Stimulated activated CD8-positive, alpha-beta memory T cell treated with anti-CD3 and anti-CD28 coated beads, Interleukin-15, amount 100 ng/mL, for 1 hour (primary cell): Measurements from ENCODE around the gene TNS1.

Experiments
- DNase-seq: peaks from one replicate; pipeline ENCODE4 v3.0.0-alpha.2; 2020; ENCODE audit warnings: low read depth

The TNS1 gene

DNA sequence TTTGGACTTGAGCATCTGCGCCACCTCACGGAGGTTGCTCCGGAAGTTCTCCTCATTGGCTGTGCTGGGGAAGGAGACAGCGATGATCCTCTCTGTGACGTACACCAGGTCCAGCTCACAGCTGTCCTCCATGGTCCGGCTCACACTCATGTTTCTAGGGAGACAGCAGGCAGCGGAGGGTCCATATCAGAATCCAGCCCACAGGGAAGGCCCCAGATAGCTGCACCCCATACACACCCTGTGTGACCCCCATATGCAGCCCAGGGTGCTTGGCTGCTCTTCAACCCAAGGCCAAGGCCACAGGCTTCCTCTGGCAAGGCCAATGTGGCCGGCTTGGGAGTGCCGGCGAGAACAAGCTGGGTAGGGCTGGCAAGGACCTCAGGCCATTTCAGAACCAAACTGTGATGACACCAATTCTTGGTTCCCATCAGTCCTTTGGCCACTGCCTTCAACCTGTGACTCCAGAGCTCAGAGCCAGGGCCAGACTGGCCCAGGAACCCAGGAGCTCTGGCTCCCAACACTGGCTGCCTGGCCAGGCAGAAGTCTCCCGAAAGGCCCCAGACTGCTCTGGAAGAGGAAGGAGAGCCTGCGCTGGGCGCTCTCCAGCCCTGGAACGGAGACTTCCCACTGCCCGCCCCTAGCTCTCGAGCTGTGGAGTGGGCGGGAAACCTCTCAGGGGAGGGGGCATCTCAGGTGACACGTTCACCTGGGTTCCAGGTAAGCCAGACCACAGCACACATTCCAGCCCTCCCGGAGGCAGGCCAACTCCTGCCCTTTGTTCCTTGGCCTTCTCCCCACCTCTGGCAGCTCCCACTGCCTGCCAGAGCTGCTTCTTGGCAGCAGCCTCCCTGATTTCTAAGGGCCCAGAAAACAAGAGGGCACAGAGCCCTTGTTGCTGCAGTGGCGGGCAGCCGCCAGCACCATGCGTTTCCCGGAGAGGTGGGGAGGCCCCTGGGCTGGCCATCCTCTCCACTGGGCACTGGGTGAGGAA is 104.7 kb downstream of the TNS1 start:
- no peak for DNase-seq

DNA sequence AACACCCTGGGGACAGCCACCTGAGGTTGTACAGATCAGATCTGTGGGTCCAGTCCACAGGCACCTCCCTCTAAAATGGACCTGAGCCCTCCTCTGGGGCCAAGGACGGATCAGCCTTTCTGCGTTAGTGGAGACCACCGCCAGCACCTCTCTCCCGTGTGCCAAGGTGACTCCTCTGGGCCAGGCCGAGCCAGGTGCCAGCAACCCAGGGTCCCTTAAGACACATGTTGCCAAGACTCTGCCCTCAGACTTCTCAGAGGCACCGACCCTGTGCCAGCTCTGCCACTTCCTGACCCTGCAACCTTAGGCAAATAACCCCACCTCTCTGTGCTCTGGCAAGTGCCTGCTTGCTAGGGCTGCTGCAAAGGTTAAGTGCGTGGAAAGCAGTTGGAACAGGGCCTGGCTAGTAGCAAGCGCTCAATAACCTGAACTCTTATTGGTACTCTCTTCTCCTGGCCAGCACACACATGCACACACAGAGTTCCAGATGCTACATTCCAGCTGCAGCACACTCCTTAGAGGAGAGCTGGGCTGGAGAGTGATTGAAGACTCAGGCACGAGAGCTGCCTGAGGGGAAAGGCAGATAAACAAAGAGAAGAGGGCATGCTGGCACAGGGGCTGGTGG is 105.6 kb downstream of the TNS1 start:
- no peak for DNase-seq

DNA sequence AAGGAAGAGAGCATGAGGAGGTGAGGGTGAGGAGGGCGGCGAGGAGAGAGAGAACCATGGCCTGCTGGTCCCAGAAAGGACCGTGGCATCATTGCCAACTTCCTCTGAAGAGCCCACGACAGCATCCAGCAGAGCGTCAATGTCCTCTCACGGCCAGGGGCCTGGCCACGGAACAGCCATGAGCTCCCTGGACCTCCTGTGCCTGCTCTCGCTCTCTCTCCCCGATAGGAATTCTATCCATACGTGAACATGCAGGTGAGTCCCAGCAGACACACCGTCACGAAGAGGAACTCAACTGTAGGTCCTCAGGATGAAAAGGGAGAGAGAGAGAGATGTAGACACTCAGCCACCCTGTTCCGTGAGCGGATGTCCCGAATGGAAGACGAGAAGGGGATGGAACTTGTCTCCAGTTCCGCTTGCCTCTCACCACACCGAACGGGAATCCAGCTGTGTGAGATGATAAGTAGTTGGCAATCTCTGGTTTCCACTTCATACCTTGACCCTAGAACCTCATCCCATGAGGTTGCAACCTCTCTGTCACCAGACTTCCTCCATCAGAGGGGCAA is 107.6 kb downstream of the TNS1 start:
- no peak for DNase-seq

DNA sequence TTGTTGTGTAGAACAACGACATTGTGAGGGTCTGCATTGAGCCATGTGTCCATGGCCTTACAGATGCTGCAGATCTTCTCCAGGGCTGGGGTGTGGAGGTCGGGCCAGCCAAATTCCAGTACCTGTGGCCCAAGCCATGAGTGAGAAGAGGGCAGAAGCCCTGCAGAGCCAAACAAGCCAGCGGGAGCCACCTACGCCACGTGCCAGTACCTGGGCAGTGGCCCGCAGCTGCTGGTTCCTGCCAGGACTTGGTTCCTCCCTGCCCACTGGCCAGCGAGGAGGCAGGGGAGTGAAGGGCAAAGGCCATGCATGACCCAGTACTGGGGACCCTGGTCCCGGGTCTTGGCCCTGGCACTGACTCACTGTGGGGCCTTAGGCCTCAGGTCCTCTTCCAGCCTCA is 109.4 kb downstream of the TNS1 start:
- DNase-seq, result no peak

DNA sequence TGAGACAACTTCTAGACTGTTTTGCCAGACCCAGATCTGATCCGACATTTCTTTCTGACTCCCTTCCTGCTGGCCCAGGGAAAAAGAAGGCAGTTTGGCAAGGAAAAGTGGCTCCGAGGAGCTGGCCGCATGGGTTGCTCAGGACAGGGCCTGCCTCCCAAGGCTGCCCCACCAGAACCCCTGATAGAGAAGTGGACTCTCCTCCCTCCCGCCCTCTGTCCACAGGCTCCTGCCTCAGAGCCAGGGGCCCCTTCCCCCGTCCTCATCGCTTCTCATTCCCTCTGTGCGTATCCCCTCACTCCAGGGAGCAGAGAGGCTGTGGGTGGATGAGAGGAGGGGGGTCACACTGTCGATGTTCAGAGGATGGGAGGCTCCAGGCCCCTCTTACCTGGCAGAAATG is 110.2 kb downstream of the TNS1 start:
- DNase-seq, result no peak

DNA sequence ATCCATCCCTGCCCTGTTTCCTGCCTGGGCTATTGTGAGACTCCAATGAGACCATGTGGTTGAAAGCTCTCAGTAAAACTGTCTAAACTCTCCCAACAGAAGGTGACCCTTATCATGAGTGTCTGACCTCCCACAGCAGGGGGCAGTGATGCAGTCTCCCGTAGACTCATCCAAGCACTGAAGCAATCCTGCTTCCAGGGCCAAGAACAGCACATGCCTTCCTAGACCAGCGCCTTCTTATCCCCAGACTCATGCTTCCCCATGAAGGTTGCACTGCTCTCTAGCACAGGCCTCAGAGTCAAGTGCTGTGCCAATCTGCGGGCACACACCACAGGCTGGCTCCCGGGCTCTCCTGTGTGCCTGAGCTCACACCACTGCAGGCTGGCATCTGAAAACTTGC is 112.3 kb downstream of the TNS1 start:
- no peak for DNase-seq

DNA sequence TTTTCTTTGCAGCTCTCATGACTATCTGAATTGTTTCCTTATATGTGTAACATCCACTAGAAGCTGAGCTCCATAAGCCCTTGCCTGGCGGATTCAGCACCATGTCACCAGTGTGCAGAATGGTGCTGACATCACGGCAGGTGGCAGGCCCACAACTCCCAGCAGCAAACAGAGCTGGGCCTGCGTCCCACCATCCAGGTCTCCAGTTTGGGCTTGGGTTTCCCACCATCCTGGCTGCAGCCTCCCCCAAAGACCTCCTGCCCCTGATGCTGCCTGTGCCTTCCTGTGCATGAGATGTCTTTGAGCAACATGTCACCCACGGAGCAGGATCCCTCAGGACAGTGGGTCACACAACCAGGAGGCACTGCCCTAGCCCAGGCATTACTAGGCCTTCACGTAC is 113.1 kb downstream of the TNS1 start:
- no peak for DNase-seq

DNA sequence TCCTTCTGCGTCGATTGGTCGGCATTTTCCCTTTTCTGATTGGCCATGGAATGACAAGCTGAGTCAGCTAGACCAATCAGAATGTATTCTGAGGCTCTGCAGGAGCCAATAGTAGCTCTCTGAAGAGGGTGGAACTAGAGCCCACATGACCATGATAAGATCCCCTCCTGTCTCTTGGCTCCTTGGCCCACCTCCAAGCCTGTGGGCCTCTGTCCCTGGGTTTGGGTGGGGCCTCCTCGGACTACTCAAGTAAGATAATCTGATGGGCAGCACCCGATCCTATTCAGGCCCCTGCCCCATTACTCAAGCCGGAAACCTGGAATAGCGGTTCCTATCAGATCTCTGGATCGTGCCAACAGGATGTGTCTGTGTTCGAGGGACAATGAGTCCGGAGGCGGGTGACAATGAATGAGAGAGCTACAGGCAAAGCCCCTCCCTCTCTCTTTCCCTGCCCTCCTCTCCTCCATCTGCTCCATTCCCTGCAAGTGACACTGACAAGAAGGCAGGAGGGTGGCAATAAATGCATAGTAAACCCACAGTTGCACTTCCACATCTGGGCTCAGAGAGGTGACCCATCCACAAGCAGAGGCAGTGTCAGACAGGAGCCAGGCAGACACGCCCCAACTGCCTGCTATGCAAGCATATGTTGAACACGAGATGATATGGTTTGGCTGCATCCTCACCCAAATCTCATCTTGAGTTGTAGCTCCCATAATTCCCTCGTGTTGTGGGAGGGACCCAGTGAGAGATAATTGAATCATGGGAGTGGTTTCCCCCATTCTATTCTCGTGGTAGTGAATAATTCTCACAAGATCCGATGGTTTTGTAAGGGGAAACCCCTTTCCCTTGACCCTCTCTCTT is 114.7 kb downstream of the TNS1 start:
- DNase-seq, result no peak

DNA sequence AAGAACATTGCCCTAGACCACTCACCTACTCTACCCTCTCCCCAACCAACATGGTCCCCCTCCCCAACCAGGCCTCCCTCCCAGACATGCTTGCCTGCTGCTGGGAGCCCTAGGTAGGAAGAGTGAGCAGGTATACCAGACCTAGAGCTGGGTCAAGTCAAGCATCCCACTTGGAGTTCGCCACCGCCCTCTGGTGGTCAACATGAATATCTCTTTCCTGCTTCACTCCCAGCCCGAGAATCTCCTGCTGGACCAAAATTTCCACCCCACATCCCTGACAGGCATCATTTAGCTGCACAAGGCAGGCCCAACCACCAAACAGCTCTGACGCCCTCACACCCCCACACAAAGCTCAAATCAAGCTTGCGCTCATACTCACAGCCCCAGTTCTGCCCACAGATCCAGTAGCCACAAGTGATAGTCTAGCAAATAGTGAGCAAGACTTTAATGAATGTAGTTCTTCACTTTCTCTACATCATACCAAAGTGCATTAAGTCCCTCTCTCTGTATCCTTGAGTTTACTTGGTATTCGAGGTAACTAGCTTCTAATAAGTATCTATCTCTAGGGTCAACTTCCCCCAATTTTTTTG is 116.0 kb downstream of the TNS1 start:
- peak; percentile 37 for DNase-seq

DNA sequence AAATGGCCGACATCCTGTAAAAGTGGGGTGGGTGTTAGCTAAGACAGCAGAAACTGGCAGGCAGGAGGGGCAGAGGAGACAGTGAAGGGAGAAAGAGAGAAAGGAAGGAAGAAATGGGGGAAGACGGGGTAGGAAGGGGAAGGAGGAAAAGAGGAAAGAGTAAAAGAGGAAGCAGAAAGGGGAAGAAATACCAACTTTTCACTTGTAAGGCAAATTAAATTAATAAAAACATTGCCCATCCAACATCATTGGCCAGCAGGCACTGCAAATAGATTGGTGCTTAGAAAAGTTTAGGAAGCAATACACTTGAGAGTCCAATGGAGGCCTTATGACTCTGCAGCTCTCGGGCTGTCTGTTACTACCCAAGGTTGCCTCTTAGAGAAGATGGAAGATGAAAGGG is 116.7 kb downstream of the TNS1 start:
- DNase-seq, result no peak

DNA sequence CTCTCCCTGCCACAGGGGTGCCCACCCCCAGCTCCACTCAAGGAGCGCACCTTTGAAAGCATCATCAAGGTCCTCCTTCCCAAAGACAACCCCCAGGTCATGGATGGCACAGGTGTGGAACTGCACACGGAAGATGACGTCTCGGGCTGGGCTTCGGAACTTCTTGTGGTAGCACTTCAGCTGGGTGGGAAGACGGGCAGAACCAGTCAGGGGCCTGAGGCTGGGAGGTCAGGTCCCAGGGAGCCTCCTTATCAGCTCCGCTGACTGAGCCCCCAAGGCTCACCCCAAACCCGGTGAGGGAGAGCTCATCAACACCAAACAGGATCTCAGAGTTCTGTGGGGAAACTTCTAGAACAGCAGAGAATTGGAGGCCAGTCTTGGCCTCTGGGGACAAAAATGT is 117.8 kb downstream of the TNS1 start:
- DNase-seq, result no peak

DNA sequence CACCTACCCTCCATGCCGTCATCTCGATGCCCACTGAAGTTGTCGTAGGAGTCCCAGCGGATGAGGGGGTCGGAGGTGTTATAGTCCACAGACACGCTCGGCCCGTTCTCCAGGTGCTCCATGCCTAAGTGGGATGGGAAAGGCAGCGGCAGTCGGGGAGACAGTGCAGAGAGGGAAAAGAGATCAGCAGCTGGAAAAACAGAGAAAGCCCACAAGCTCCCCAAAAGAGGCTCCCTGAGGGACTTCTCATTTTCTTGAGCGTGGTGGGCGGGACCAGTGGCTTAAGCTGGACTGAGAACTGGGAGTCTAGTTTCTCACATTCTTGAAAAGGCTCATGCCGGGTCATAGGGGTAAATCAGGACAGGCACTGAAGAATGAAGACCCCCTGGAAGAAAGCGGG is 121.9 kb downstream of the TNS1 start:
- DNase-seq, result no peak

DNA sequence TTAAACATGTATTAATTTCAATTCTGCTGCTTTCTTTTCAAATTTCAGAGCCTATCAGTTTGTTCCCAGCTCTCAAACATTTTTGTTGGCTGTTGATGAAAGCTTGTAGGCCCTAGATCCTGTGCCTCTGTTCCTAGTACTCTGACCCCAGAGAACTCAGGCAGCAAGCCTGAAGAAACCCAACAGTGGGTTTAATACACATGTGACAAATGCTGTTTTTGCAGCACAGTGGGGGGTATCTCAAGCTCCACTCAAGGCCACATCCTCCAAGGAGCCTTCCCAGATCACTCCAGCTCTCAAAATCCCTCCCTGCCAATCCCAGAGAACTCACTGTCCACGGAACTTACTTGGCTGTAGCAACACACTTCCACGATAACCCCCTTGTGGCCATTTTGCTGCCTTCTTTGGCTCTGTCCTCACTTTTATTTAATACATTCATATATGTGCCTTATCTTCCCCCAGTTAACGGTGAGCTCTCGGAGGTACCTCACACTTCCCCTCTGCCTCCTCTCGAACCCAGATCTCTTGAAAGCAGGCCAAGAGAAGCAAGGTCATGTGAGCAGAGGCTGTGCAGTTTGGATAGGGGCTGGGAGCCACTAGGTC is 122.4 kb downstream of the TNS1 start:
- no peak for DNase-seq

DNA sequence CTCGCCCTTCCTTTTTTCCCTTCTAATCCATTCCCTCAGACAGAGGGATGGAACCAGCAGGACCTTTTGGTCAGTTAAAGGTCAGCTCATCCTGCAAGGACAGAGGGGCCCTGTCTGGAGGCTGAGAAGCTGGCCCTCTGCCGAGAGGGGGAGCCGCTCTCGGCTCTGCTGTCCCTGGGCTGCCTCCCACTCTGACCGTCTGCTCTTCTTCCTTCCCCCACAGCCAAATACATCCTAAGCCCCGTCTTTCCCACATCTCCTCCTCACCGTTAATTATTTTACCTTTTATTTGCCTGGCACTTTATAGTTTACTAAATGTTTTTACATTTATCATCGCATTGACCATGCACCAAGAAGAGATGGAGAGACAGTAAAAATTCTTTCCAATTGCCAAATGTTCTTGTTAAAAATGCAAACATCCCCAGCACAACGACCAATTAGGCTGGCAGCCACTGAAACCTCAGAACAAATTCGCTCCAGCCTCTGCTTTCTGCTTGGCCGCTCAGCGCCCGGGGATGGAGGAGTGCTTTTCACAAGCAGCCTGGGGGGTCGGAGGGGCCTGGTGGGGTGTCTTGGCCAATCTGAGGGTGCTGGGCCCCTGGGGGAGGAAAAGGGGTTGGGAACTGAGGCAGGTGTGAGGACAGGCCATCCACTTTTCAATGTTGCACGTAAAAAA is 123.7 kb downstream of the TNS1 start:
- DNase-seq, result no peak

DNA sequence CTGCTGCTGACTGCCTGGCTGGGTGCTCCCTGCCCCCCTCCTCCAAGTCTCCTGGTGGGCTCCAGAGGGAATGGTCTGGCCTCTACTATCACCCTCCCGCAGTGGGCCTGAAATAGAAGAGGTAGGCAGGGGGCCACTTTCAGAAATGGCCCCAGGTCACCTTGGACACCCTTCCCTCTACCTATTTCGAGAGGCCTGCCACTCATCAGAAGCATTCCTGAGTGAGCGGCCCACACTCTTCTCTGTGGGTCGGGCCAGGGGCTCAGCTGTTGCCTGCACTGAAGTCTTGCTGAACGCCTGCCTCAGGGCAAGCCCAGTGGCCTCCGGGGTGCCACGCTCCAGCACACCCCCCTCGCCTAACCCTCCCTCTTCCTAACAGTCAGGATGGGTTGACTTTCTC is 124.9 kb downstream of the TNS1 start:
- DNase-seq, result no peak

DNA sequence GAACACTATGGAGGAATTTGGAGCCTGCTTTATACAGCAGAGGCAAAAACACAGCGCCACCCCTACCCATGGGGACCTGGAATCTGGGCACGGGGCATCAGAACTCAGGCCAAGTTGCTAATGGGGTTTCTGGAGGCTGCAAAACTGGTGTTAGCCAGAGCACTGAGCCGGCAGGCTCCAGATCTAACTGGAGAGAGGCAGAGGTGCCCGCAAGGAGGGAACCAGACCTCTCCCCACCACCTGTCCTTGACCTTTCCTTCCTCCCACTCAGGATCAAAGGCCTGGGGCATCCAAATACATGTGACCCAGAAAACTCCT is 126.6 kb downstream of the TNS1 start:
- no peak for DNase-seq

DNA sequence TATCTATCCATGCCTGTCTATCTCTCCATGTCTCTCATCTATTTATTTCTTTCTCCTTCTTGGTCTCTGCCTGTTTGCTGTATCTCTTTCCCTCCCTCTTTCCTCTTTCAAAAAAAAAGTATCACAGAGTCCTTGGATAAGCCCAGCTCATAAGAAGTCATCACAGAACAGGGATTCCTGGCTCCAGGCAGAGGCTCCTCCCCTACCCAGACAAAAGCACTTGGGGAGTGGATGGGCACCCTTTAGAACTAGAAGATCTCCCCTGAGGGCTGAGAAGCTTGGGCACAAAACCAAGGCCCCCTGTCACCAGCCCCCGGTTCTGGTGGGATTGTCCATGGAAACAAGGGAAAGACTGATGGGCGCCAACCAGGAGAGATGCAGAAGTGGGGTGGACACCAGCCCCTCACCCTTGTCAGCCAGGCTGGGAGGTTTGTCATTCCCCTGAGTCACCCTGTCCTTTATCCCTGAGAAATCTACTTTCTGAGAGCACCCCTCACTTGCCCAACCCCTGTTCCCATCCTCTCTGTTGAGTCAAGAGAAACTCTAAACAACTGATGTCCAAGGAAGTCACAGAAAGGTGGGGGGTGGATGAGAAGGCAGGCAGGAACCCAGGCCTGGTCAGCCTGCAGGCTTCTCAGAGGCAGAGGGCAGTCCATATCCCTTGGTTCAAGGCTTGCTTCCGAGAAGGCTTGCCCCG is 127.1 kb downstream of the TNS1 start:
- no peak for DNase-seq

DNA sequence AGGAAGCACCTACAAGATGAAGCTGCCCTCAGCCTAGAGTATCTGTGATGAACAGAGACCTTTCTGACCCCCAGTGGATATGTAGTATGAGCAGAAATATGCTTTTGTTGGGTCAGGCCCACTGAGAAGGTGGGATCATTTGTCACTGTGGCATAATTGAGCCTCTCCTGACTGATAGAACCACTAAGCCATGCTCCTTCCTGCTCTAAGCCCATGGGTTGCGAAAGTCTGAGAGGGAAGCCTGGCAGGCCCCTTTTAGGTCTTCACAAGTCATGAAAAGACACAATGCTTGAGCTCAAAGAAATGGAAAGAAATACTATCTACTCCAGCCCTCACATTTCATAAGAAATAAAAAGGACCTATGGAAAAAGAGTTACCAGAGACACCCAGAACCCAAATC is 127.7 kb downstream of the TNS1 start:
- no peak for DNase-seq

DNA sequence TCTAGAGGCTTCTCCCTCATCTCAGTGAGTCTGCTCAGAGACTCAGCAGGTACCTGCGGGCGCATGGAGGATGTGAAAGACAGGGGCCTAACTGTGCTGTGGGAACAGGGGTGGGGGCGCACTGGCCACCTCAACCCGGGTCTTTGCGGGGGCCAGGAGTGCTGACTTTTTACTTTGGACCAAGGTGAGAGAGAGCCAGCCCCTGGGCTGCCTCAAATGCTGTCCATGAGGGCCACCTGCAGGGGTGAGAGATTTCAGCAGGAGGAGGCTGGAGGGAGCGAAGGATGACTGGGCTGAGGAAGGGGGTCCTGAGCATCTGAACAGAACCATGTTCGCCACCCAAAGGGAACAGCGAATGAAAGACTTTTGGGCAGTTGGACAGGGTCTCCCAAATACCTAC is 129.4 kb downstream of the TNS1 start:
- no peak for DNase-seq

DNA sequence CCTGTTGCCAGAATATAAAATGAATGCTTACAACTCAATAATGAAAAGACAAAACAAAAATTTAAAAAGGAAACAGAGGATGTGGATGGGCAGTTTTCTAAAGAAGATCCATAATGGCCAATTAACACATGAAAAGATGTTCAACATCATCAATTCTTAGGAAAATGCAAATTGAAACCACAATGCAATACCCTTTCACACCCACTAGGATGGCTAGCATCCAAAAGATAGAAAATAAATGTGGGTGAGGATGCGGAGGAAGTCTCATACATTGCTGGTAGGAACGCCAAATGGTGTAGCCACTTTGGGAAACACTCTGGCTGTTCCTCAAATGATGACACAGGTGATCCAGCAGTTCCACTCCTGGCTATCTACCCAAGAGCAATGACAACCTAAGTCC is 130.5 kb downstream of the TNS1 start:
- DNase-seq, result no peak
